Activated naive CD8-positive, alpha-beta T cell treated with anti-CD3 and anti-CD28 coated beads for 36 hours (primary cell): Measurements from ENCODE around the gene CDC6. TPM values are rescaled to one million over a fixed set of nuclear protein-coding genes. Genes with fewer than 3 reads are reported as not detected.
A peak's percentile ranks its signal among the peaks of the same experiment; 100 is the strongest.

Experiments used
- DNase-seq: peaks from one replicate; pipeline ENCODE4 v3.0.0; 2021
- H3K27ac Mint-ChIP-seq: one replicate; pipeline ENCODE4 v1.8.0; 2022; ENCODE audit warnings: mild to moderate bottlenecking, moderate library complexity, mixed read lengths
- H3K27me3 Mint-ChIP-seq: one replicate; pipeline ENCODE4 v1.8.0; 2022; ENCODE audit warnings: mild to moderate bottlenecking, mixed read lengths
- H3K36me3 Mint-ChIP-seq: one replicate; pipeline ENCODE4 v1.8.0; 2021; ENCODE audit warnings: mild to moderate bottlenecking, mixed read lengths
- H3K4me1 Mint-ChIP-seq: one replicate; pipeline ENCODE4 v1.8.0; 2021; ENCODE audit warnings: mixed read lengths
- H3K4me3 Mint-ChIP-seq: one replicate; pipeline ENCODE4 v1.8.0; 2022; ENCODE audit warnings: mild to moderate bottlenecking, moderate library complexity, mixed read lengths
- H3K9me3 Mint-ChIP-seq: one replicate; pipeline ENCODE4 v1.8.0; 2022; ENCODE audit warnings: mixed read lengths
- total RNA-seq, 2 experiments: library from RNA; stranded (reverse); gene quantifications; one replicate each; pipeline ENCODE4 v1.2.3, GENCODE V29; 2021

CDC6 gene
- total RNA-seq, 2 experiments from 2014 or later, result 144 to 149 TPM

DNA sequence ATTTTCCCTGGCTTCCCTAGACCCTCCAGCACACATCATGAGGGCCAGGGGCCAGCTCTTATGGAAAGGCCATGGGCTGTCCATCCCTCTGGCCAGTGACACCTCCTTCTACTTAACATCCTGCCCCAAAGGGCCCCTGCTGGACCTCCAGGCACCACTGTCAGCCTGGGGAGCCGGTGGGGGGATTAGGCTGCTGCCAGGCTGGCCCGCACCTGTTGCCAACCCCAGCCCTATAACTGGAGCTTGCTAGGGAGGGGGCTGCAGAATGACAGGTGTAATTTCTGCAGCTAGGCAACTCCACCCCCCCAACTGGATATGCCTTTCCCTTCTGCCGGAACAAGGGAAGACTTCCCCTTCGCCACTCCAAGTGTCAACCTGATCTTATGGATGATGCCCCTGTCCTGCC, 33.8 kb downstream of the CDC6 start:
- peaks cover 9% of the 10 kb centered on the region for H3K36me3 Mint-ChIP-seq
- H3K9me3 Mint-ChIP-seq, result no peaks in the 10 kb centered on the region
- DNase-seq, result no peak
- peaks cover 80% of the 10 kb centered on the region for H3K4me1 Mint-ChIP-seq
- H3K4me3 Mint-ChIP-seq, result peak overlapping the region; percentile 95
- H3K27ac Mint-ChIP-seq, result peak overlapping the region; percentile 99
- no peaks in the 10 kb centered on the region for H3K27me3 Mint-ChIP-seq

DNA sequence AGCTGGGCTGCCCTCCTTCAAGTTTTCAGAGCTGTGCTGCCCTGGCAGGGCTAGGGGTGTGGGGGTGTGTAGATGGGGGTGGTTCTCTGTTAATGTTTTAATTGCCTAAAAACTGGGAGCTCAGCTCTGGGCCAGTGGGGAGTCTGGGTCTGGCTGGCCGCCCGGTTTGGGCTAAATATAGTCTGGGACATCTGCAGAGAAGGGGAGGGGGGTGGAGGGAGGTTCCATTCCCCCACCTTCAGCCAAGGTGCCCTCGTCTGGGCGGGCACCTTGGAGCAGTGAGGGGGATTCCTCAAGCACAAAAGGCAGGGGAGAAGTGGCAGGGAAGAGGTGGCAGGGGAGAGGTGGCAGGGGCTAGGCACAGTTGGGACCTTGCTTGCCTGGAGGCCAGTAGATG, 34.3 kb downstream of the CDC6 start:
- Mint-ChIP-seq H3K9me3 (no peaks in the 10 kb centered on the region), H3K4me3 (peak overlapping the region; percentile 95), H3K27me3 (no peaks in the 10 kb centered on the region), H3K4me1 (peaks cover 84% of the 10 kb centered on the region), H3K27ac (peak overlapping the region; percentile 99), H3K36me3 (peaks cover 9% of the 10 kb centered on the region)
- no peak for DNase-seq

DNA sequence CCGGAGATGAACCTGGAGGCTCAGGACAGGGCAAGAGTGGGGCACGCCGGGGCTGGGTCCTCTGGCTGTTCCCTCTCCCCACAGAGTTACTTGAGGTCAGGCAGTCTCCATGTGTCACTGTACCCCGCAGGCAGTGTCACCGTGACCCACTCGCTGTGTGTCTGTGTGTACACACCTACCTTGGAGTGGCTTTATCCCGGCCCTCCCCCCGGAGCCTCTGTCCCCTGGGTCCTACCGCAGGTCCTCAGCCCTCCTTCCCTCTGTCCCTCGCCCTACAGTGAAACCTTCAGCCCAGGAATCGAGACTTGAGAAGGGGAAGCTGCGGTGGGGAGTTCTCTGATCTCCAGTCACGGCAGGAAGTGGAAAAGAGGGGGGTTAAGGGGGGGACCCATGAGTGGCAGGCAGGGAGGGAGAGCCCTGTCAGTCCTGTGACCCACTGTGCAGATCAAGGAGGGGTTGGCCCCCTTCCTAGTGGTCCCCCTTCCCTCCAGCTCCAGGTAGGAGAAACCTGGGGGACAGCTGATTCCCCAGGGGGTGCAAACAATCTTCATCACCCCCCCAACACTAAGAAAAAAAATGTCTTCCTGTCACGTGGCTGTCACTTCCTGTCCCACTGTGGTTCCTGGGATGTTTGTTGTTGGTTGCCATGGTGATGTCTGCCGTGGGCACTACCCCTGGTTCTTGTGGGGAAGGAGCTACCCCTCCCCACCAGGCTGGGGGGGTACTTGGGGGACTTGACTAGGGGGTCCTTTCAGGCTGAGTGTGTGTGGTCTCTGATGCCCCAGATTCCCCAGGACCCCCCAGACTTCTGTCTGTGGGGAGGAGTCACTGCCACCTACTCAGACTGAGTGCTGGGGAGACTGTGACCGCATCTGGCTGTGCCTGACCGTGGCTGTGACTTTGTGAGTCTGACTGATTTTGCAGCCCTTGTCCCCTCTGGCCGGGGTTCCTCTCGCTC, 35.0 kb downstream of the CDC6 start:
- Mint-ChIP-seq H3K36me3 (peaks cover 9% of the 10 kb centered on the region), H3K9me3 (no peaks in the 10 kb centered on the region), H3K4me3 (peak overlapping the region; percentile 95), H3K27ac (peak overlapping the region; percentile 99), H3K4me1 (peaks cover 86% of the 10 kb centered on the region), H3K27me3 (no peaks in the 10 kb centered on the region)
- peak; percentile 84 for DNase-seq

DNA sequence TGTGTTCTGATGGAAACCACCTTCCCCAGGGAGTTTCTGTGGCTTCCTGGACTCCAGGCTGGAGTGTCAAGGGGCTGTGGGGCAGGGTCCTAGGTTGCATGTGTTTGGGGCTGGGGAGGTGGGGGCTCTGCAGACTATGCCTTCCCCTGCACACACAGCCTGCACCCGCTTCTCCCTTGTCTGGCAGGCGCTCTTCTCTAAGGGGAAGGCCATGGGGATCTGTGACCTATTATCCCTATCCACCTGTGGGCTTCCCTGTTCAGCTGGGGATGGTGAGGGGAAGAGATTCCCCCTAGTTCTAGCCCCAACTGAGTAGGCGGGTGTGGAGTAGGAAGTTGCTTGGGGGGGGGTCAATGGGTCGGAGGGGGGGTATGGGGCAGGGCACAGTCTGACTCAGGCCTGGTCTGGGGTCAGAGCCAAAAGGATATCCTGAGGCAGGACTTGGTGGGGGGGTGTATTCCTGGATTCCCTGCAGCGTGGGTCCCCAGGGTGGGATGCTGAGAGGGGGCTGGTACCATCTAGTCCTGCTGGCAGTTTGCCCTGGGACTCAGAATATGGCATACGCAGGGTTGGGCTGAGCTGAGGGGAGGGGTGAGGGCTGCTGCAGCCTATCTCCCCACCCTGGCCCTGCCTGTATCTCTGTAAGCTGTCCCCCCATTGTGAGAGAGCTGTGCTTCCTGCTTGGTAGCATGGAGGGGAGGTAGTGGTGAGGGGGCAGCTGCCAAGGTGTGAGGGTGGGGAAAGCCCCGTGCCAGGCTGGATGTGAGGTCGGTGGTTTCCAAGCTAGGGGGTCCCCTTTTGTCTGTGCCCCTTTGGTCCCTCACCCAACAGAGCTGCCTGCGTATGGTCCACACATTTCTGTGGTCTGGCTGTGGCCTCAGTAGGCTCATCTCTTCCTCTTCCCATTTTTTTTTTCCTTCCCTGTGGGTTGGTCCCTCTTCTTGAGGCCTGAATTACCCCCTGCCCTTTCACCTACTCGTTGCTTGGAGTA, 36.0 kb downstream of the CDC6 start:
- peaks cover 91% of the 10 kb centered on the region for H3K4me1 Mint-ChIP-seq
- H3K36me3 Mint-ChIP-seq, result peaks cover 13% of the 10 kb centered on the region
- DNase-seq, result peak; percentile 82
- H3K27me3 Mint-ChIP-seq, result no peaks in the 10 kb centered on the region
- peak overlapping the region; percentile 99 for H3K27ac Mint-ChIP-seq
- H3K9me3 Mint-ChIP-seq, result no peaks in the 10 kb centered on the region
- peak overlapping the region; percentile 95 for H3K4me3 Mint-ChIP-seq

DNA sequence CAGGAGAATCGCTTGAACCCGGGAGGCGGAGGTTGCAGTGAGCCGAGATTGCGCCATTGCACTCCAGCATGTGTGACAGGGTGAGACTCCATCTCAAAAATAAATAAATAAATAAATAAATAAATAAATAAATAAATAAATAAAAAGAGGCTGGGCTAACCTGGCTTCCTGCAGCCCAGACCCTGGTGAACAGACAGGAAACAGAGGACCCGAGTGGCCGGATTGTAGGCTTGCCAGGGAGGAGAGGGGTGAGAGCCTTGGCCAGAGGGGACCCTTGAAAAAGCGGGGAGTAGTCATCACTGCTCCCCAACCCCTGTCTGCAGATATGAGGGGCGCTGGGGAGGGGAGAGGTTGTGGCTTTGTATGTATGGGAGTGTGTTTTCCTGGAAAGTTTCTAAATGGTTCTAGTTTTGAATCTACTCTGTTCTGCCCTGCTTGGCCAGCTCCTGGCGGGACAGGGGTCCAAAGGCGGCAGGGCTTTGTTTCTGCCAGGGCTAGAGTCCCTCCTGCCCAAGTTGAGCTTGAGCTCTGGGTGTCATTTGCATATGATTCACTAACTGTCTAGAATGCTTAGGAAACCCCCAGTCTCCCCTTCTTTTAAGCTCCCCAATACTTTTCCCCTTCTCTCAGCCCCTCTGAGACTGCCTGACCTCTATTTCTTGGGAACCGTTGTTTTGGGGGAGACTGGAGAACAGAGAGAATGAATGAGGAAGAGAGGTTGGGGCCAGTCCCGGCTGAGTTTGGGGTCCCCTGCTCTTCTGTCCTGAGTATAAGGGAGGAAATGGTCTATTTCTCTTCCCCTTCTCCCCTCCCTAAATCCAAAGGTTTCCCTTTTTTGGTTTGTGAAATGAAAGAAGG, 37.7 kb downstream of the CDC6 start:
- H3K9me3 Mint-ChIP-seq, result no peaks in the 10 kb centered on the region
- H3K4me3 Mint-ChIP-seq, result peak overlapping the region; percentile 73
- DNase-seq, result peak; percentile 36
- peaks cover 12% of the 10 kb centered on the region for H3K36me3 Mint-ChIP-seq
- peak overlapping the region; percentile 99 for H3K27ac Mint-ChIP-seq
- no peaks in the 10 kb centered on the region for H3K27me3 Mint-ChIP-seq
- H3K4me1 Mint-ChIP-seq, result peaks cover 92% of the 10 kb centered on the region

DNA sequence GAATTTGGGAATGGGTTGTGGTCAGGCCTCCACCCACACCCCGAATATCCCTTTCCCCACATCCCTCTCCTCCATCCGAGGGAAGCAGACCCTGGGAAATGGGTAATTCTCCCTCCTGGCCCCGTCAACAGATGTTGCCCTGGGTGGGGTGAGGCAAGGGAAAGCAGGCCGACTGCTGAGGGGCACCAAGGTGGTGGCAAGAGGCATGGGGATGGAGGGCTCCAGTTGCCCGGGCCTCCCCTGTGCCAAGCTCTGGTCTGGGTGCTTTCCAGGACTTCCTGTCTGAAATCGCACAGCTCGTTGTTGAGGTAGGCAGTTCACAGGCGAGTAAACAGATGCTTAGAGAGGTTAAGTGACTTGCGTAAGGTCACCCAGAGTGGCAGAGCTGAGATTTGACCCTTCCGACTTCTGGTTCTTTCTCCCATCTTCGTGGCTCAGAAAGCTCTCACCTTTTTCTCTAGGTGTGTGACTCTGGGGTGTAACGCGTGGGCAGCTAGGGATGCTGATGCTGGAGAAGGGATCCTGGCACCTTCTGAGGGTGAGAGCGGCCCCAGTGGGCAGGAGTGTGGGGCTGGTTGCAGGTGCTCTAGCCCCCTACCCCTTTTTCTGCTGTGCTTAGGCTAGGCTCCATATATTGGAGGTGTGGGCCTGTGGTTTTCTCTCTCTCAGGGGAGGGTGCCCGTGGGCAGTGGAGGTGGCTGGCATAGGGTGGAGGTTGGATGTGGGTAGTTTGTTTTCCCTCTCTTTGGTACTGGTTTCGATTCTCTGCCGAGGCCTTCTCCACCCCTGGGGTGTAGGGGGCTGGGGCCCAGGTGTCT, 38.5 kb downstream of the CDC6 start:
- H3K4me3 Mint-ChIP-seq, result peak overlapping the region; percentile 73
- H3K27me3 Mint-ChIP-seq, result no peaks in the 10 kb centered on the region
- peaks cover 90% of the 10 kb centered on the region for H3K4me1 Mint-ChIP-seq
- DNase-seq, result peak; percentile 51
- peaks cover 15% of the 10 kb centered on the region for H3K36me3 Mint-ChIP-seq
- no peaks in the 10 kb centered on the region for H3K9me3 Mint-ChIP-seq
- peak overlapping the region; percentile 99 for H3K27ac Mint-ChIP-seq

DNA sequence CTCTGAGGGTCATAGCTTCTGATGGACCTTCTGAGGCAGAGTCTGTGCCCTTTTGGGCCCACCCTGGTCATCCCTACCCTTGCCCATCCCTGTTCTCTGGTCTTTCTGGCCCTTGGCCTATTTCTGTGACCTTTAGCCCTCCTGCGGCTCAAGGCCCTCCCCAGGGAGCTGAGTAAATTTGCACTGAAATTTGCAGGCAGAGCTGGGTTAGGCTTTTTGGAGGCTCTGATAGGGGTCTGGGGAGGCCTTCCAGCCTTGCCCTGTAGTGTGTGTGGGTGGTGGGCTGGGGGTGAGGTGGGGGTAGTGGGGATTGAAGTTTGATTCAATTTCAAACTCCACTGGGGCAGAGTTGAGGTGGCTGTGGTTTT, 39.1 kb downstream of the CDC6 start:
- Mint-ChIP-seq H3K4me3 (peak overlapping the region; percentile 73), H3K4me1 (peaks cover 90% of the 10 kb centered on the region), H3K27ac (peak overlapping the region; percentile 99), H3K27me3 (no peaks in the 10 kb centered on the region), H3K9me3 (no peaks in the 10 kb centered on the region), H3K36me3 (peaks cover 20% of the 10 kb centered on the region)
- no peak for DNase-seq

DNA sequence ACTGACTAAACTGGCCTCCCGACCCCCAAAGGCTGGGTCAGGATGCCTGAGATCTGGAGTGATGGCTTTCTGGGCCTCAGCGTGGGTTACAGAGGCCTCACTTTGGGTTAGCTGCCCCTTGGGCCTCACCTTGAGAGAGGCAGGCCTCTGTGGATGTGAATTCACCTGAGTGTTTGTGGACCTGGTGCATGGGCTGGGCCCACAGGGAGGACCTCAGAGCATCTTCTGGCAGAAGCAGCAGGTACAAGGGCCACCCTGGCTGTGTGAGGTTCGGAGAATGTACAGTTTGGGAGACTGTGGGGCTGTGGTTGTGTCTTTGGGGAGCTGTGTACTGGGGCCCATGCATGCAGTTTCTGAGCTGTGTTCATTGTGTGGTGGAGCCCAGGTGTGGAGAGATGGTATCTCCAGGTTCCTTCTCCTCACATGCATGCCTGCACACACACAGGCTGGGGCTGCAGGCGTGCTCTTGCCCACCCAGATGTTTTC, 39.6 kb downstream of the CDC6 start:
- DNase-seq, result no peak
- Mint-ChIP-seq H3K9me3 (no peaks in the 10 kb centered on the region), H3K27ac (peak overlapping the region; percentile 99), H3K36me3 (peaks cover 22% of the 10 kb centered on the region), H3K4me1 (peaks cover 87% of the 10 kb centered on the region), H3K27me3 (no peaks in the 10 kb centered on the region), H3K4me3 (peak overlapping the region; percentile 73)

DNA sequence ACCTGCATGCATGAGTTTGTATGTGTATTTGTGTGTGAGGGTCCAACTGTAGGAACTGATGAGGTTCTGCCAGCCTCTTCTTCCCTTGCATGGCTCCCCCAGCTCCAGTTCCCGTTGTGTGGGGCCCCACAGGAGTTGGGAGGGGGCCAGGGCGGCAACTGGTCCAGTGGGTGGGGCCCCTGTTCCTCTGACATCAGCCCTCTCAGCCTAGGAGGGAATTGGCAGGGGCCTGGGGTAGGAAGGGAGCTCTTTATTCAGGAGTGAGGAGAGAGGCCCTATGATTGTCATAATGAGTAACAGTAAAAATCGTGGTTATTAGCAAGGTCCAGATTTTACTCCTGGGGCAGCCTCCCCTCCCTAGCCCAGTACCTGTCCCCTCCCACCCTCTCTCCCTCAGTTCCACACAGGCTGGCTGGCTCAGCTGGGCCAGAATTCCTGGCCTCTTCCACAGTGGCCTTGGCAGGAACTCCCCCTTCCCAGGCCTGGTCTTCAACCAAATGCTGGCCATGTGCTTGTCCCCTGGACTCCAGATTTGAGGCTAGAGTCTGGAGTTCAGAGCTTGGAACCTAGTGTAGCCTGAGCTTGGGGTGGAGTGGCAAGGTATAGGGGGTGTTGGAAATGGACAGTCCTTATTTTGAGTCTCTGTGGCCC, 40.2 kb downstream of the CDC6 start:
- Mint-ChIP-seq H3K9me3 (no peaks in the 10 kb centered on the region), H3K36me3 (peaks cover 26% of the 10 kb centered on the region), H3K4me3 (peak overlapping the region; percentile 4), H3K27ac (peak overlapping the region; percentile 99), H3K4me1 (peaks cover 86% of the 10 kb centered on the region), H3K27me3 (no peaks in the 10 kb centered on the region)
- DNase-seq, result no peak

DNA sequence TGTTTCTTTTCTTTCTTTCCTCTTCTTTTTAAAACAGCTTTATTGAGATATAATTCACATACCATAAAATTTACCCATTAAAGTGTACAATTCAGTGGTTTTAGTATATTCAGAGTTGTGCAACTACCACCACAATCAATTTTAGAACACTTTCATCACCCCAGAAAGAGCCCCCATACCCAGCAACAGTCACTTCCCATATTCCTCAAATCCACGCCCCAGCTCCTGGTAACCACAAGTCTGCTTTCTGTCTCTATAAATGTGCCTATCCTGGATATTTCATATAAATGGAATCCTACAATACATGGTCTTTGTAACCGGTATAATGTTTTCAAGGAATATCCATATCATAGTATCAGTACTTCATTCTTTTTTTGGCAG, 40.7 kb downstream of the CDC6 start:
- Mint-ChIP-seq H3K27ac (peak overlapping the region; percentile 32), H3K4me1 (peaks cover 83% of the 10 kb centered on the region), H3K4me3 (no peak overlapping the region), H3K36me3 (peaks cover 31% of the 10 kb centered on the region), H3K9me3 (no peaks in the 10 kb centered on the region), H3K27me3 (no peaks in the 10 kb centered on the region)
- no peak for DNase-seq

DNA sequence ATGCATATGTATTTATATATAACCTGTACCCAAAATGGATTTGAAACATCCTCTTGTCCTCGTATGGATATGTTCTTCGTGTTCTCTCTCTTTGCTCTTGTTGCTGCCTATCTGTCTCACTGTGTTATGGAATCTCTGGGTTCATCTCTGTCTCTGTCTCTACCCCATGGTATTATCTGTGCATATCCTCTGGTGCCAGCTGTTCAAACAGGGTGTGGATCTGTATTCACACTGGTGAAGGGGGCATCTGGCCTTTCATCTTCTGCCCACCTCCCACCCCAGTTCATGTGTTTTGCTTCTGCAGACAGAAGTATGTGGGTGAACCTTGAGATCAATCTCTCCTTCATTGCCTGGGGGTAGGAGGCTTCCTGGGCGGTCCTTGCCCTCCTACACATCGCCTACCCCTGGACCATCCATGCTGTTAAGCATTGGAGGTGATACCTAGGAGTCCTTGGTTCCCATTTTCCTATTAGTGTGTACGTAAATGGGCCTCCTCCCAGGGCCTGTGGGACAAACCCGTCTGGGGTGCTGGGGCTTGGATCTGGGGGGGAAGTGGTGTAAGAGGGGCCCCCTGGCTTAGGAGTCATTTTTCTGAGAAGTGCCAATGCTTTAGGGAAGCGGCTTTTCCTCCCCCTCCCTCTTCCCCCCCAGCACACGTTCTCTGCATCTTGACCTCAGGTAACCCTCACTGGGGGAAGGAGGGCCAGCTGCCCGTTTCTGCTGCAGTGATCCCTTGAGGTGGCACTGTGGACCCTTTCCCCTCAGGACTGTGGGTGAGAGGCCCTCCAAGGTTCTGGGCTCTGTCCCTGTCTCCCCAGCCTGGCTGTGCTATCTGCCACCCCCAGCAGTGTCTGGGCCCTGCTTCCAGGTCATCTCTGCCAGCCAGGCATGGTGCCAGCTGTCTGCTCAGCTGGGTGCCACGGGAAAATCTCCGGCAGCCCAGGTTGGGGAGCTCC, 42.4 kb downstream of the CDC6 start:
- Mint-ChIP-seq H3K27me3 (no peaks in the 10 kb centered on the region), H3K36me3 (peaks cover 32% of the 10 kb centered on the region), H3K27ac (peak overlapping the region; percentile 81), H3K9me3 (no peaks in the 10 kb centered on the region), H3K4me1 (peaks cover 82% of the 10 kb centered on the region), H3K4me3 (peak overlapping the region; percentile 49)
- peak; percentile 35 for DNase-seq

DNA sequence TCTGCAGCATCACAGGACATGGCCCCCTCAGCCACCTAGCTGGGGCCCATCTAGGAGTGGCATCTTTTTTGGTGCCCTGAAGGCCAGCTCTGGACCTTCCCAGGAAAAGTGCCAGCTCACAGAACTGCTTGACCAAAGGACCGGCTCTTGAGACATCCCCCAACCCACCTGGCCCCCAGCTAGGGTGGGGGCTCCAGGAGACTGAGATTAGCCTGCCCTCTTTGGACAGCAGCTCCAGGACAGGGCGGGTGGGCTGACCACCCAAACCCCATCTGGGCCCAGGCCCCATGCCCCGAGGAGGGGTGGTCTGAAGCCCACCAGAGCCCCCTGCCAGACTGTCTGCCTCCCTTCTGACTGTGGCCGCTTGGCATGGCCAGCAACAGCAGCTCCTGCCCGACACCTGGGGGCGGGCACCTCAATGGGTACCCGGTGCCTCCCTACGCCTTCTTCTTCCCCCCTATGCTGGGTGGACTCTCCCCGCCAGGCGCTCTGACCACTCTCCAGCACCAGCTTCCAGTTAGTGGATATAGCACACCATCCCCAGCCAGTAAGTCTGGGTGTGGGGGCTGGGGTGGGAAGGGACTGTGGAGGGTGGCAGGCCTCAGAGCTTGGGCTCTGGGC, 43.3 kb downstream of the CDC6 start:
- Mint-ChIP-seq H3K4me1 (peaks cover 75% of the 10 kb centered on the region), H3K27ac (peak overlapping the region; percentile 81), H3K27me3 (no peaks in the 10 kb centered on the region), H3K36me3 (peaks cover 32% of the 10 kb centered on the region), H3K9me3 (no peaks in the 10 kb centered on the region), H3K4me3 (peak overlapping the region; percentile 30)
- DNase-seq, result no peak
